ENCODE measurements around the gene IL17B.

DNA sequence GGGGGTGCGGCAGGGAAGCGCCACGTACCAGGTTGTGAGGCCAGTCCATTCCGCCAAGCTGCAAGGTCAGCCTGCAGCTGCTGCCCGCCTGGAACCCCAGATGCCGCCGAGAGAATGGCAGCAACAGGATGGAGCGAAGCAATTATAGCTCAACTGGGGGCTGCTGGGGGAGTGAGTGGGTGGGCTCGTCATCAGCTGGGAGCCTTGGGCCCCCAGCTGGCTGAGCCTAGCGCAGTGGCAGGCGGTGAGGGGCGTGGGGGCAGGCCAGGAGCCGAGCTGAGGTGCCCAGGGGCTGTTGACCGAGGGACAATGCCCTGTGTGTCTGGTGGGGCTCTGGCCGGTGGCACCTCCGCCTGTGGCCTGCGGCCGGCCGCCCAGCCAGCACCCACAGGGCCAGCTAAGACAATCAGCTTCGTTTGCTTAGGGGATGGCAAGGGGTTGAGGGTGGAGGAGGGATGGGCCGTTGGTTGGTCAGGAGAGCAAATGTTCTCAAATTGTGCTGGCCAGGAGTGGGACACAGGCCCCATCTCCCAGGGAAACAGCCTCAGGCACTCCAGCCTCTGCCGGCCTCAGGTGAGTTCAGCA lies at the start of gene IL17B:
- TF ChIP-seq, protein P1, sequence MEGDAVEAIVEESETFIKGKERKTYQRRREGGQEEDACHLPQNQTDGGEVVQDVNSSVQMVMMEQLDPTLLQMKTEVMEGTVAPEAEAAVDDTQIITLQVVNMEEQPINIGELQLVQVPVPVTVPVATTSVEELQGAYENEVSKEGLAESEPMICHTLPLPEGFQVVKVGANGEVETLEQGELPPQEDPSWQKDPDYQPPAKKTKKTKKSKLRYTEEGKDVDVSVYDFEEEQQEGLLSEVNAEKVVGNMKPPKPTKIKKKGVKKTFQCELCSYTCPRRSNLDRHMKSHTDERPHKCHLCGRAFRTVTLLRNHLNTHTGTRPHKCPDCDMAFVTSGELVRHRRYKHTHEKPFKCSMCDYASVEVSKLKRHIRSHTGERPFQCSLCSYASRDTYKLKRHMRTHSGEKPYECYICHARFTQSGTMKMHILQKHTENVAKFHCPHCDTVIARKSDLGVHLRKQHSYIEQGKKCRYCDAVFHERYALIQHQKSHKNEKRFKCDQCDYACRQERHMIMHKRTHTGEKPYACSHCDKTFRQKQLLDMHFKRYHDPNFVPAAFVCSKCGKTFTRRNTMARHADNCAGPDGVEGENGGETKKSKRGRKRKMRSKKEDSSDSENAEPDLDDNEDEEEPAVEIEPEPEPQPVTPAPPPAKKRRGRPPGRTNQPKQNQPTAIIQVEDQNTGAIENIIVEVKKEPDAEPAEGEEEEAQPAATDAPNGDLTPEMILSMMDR (IDR thresholded peaks at IDR 0.05; ENCODE audit: low read depth, low read length, poor library complexity, severe bottlenecking): no peak
- no peak for TF ChIP-seq EZH2phosphoT487 (IDR thresholded peaks at IDR 0.05; ENCODE audit: borderline replicate concordance, low read length)

All from DOHH2 (cell line).